GM23338 (cell line): ENCODE data around the gene QSOX1. TPM values are rescaled to one million over a fixed set of nuclear protein-coding genes. Genes with fewer than 3 reads are reported as not detected.

ENCODE experiments used
- ATAC-seq: fragments of 200-7000 bp; cut with Tn5 transposase; 3 replicates; pipeline ENCODE4 v1.9.1; 2020
- DNase-seq: peaks from one replicate; pipeline ENCODE4 v3.0.0-alpha.2; 2015; ENCODE audit warnings: low spot score
- H2AFZ ChIP-seq: fragments of 200-600 bp; sonication (generic); 2 replicates; pipeline ENCODE4 v1.8.0; 2016; ENCODE audit warnings: antibody characterized with exemption, mild to moderate bottlenecking, moderate library complexity
- H3F3A ChIP-seq: fragments of 200-600 bp; sonication (generic); replicated peaks from 2 replicates; pipeline ENCODE4 v1.8.0; 2017; ENCODE audit warnings: antibody characterized with exemption, mixed run types, low read depth
- H3K27ac ChIP-seq: fragments of 200-600 bp; sonication (generic); 2 replicates; pipeline ENCODE4 v1.6.1; 2016; ENCODE audit warnings: low read depth
- H3K27me3 ChIP-seq: fragments of 200-600 bp; sonication (generic); 2 replicates; pipeline ENCODE4 v1.8.0; 2016; ENCODE audit warnings: mild to moderate bottlenecking, mixed run types, moderate library complexity; ENCODE audit not compliant: insufficient read depth
- H3K36me3 ChIP-seq: fragments of 200-600 bp; sonication (generic); 2 replicates; pipeline ENCODE4 v1.8.0; 2016; ENCODE audit warnings: mild to moderate bottlenecking; ENCODE audit not compliant: insufficient read depth
- H3K4me1 ChIP-seq: fragments of 200-600 bp; sonication (generic); 2 replicates; pipeline ENCODE4 v1.8.0; 2016; ENCODE audit warnings: mild to moderate bottlenecking, moderate library complexity; ENCODE audit not compliant: insufficient read depth
- H3K4me2 ChIP-seq: fragments of 200-600 bp; sonication (generic); 2 replicates; pipeline ENCODE4 v1.7.1; 2017; ENCODE audit warnings: mixed run types
- H3K4me3 ChIP-seq: fragments of 200-600 bp; sonication (generic); 2 replicates; pipeline ENCODE4 v1.6.1; 2016; ENCODE audit warnings: mixed run types
- H3K79me2 ChIP-seq: fragments of 200-600 bp; sonication (generic); replicated peaks from 2 replicates; pipeline ENCODE4 v1.8.0; 2017; ENCODE audit warnings: mild to moderate bottlenecking; ENCODE audit not compliant: insufficient read depth
- H3K9me2 ChIP-seq: fragments of 200-600 bp; sonication (generic); 2 replicates; pipeline ENCODE4 v1.8.0; 2017; ENCODE audit not compliant: insufficient read depth
- H4K20me1 ChIP-seq: fragments of 200-600 bp; sonication (generic); replicated peaks from 2 replicates; pipeline ENCODE4 v1.8.0; 2017; ENCODE audit warnings: mild to moderate bottlenecking; ENCODE audit not compliant: insufficient read depth
- H3K27ac Mint-ChIP-seq: 2 replicates; pipeline ENCODE4 v1.8.0; 2020; ENCODE audit warnings: inconsistent platforms, mild to moderate bottlenecking, moderate library complexity, mixed read lengths
- H3K27me3 Mint-ChIP-seq: 3 replicates; pipeline ENCODE4 v1.8.0; 2022; ENCODE audit warnings: low read depth, mild to moderate bottlenecking, moderate library complexity, mixed read lengths, inconsistent platforms; ENCODE audit not compliant: insufficient read depth, poor library complexity
- H3K36me3 Mint-ChIP-seq: 3 replicates; pipeline ENCODE4 v1.8.0; 2021; ENCODE audit warnings: low read depth, mild to moderate bottlenecking, inconsistent platforms, moderate library complexity, mixed read lengths
- H3K4me1 Mint-ChIP-seq: 3 replicates; pipeline ENCODE4 v1.8.0; 2020; ENCODE audit warnings: mild to moderate bottlenecking, inconsistent platforms, mixed read lengths
- H3K4me3 Mint-ChIP-seq: 3 replicates; pipeline ENCODE4 v1.8.0; 2021; ENCODE audit warnings: moderate library complexity, mild to moderate bottlenecking, inconsistent platforms, mixed read lengths
- H3K9me3 Mint-ChIP-seq: 3 replicates; pipeline ENCODE4 v1.8.0; 2020; ENCODE audit warnings: moderate library complexity, mild to moderate bottlenecking, inconsistent platforms, mixed read lengths
- EZH2 ChIP-seq: fragments of 200-600 bp; sonication (generic); IDR thresholded peaks from one replicate; pipeline ENCODE4 v1.8.0; 2017; ENCODE audit warnings: antibody characterized with exemption, mild to moderate bottlenecking, low read depth; ENCODE audit not compliant: unreplicated experiment
- JUNB ChIP-seq: IDR thresholded peaks from one replicate; pipeline ENCODE4 v1.6.1; 2016; ENCODE audit warnings: antibody characterized with exemption; ENCODE audit not compliant: unreplicated experiment
- NANOG ChIP-seq: IDR thresholded peaks from 2 replicates; pipeline ENCODE4 v1.6.1; 2016; ENCODE audit warnings: antibody characterized with exemption, borderline replicate concordance
- POLR2AphosphoS5 ChIP-seq: IDR thresholded peaks from 2 replicates; pipeline ENCODE4 v1.6.1; 2016; ENCODE audit warnings: antibody characterized with exemption, low read depth
- polyA plus RNA-seq: library from polyadenylated mRNA; unstranded; fragments of >200 nt; fragmentation: Nextera tagmentation; extraction: Ambion mirVana; gene quantifications from 2 replicates; pipeline ENCODE4 v1.2.1, GENCODE V29; 2016
- total RNA-seq: library from RNA; depleted of rRNA; stranded (reverse); fragments of >200 nt; shearing (Covaris generic); gene quantifications from 2 replicates; pipeline ENCODE4 v1.2.3, GENCODE V29; 2014
- TF ChIP-seq, protein P1 (sequence below), 2 experiments: fragments of 200-600 bp in 1 of 2; sonication (generic) in 1 of 2; conservative IDR thresholded peaks; 2 replicates each; pipeline versions ENCODE4 v1.5.1 to v1.6.1; 2016 to 2017; ENCODE audit warnings: antibody characterized with exemption in 2 of 2, low read depth in 2 of 2, mild to moderate bottlenecking in 2 of 2, moderate library complexity in 1 of 2
- TF ChIP-seq, protein P2 (sequence below): IDR thresholded peaks from 2 replicates; pipeline ENCODE4 v1.6.1; 2016; ENCODE audit warnings: antibody characterized with exemption

The QSOX1 gene
- total and polyA plus RNA-seq, 2 experiments from 2014 or later, result 47.8 to 119 TPM

DNA sequence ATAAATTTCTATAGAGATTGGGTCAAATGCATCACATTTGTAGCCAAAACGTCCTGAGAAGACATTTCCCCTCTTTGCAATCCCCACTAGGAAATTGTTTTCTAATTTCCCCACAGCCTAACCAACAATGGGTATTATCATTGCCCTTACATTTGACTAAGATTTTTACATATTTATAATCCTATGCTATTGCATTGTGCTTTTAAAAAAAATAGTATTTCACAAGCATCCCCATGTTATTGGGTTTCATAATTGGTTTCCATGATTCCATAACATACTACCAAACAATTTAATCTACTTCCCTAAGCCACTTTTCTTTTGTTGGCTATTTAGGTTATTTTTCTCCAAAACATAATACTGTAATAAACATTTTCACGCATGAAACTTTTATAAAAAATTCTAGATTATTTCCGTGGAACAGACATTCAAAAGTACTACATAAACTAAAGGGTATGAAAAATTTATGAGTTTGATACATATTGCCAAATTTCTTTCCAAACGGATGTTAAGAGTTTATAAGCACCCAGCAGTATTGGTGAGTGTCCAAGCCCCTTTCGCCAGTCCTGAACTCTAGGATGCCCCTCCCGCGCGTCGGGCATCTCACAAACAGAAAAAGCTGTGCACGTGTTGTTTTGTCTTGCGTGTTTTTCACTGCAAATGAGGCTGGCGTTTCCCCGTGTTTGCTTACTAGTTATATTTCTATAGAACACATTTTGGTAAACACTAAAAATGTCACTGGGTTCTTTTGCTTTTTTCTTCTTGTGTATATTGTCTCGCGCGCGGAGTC is 73.4 kb downstream of the QSOX1 start:
- Histone ChIP-seq H3K27me3 (peaks cover 74% of the 10 kb centered on the region), H3K4me3 (peak overlapping the region; percentile 85), H3K9me2 (no peaks in the 10 kb centered on the region), H3K79me2 (0 out of 2 replicates have a peak, but pooled peaks cover 4% of the 10 kb centered on the region), H4K20me1 (no peaks in the 10 kb centered on the region; the same call in 1 of the 2 replicates), H3K36me3 (no peaks in the 10 kb centered on the region), H3K27ac (no peak overlapping the region), H3K4me2 (peak overlapping the region; percentile 85), H3K4me1 (peaks cover 31% of the 10 kb centered on the region), H3F3A (peaks cover 27% of the 10 kb centered on the region), H2AFZ (0 out of 2 replicates have a peak overlapping the region, but pooled peaks have one; percentile 84)
- Mint-ChIP-seq H3K36me3 (no peaks in the 10 kb centered on the region; the same call in 2 of the 3 replicates), H3K27ac (no peak overlapping the region), H3K4me3 (peak overlapping the region; percentile 71), H3K27me3 (peaks cover 57% of the 10 kb centered on the region), H3K9me3 (peaks cover 7% of the 10 kb centered on the region), H3K4me1 (peaks cover 30% of the 10 kb centered on the region)
- DNase-seq (no peak), ATAC-seq (no peak)
- peak; percentile 28 for TF ChIP-seq EZH2
- no peak for TF ChIP-seq POLR2AphosphoS5
- no peak for TF ChIP-seq NANOG
- no peak for TF ChIP-seq JUNB
- TF ChIP-seq, protein P1, sequence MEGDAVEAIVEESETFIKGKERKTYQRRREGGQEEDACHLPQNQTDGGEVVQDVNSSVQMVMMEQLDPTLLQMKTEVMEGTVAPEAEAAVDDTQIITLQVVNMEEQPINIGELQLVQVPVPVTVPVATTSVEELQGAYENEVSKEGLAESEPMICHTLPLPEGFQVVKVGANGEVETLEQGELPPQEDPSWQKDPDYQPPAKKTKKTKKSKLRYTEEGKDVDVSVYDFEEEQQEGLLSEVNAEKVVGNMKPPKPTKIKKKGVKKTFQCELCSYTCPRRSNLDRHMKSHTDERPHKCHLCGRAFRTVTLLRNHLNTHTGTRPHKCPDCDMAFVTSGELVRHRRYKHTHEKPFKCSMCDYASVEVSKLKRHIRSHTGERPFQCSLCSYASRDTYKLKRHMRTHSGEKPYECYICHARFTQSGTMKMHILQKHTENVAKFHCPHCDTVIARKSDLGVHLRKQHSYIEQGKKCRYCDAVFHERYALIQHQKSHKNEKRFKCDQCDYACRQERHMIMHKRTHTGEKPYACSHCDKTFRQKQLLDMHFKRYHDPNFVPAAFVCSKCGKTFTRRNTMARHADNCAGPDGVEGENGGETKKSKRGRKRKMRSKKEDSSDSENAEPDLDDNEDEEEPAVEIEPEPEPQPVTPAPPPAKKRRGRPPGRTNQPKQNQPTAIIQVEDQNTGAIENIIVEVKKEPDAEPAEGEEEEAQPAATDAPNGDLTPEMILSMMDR (conservative IDR thresholded peaks at IDR 0.05; ENCODE audit: low read depth in 2 of 2), result no peak
- TF ChIP-seq, protein P2, sequence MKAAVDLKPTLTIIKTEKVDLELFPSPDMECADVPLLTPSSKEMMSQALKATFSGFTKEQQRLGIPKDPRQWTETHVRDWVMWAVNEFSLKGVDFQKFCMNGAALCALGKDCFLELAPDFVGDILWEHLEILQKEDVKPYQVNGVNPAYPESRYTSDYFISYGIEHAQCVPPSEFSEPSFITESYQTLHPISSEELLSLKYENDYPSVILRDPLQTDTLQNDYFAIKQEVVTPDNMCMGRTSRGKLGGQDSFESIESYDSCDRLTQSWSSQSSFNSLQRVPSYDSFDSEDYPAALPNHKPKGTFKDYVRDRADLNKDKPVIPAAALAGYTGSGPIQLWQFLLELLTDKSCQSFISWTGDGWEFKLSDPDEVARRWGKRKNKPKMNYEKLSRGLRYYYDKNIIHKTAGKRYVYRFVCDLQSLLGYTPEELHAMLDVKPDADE, result no peak

DNA sequence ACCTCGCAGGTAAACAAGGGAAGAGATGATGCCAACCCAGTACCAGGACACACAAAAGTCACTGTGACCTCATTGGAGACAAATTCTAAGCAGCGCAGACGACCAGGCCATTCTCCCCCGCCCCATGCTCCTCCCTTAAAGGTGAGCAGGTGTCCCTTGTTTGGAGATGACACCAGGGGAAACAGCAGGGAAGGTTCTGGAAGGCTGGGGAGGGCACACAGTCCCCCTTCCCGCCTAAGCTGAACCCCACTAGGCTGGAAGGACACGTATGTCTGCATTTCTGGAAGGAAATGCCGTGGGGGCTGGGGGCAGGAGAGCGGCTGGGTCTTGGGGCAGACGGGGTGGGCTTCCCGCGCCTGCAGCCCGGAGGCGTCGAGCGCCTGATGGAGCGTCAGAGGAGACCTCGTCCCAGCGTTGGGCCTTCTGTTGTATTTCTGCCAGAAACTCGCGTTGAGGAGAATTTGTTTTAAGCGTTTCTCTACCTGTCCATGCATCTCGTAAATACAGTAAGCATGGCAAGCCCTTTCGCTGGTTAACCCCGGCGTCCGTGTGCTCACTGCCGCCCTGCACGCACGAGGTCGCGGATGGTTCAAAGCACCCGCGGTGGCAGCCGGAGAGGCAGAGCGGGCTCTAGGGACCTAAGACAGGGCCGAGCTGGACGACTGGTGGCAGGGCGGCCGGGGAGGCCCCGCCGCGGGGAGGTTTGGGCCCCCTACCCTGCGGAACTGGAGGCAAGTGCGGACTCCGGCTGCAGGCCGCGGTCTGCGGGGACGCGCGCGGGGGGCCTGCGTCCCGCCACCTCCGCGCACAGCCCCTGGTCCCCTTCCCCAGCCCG is 74.2 kb downstream of the QSOX1 start:
- peak; percentile 55 for DNase-seq
- no peaks in the 10 kb centered on the region; the same call in 1 of the 2 replicates for H4K20me1 ChIP-seq
- H3K9me2 ChIP-seq, result no peaks in the 10 kb centered on the region
- Mint-ChIP-seq H3K27ac (no peak overlapping the region), H3K27me3 (peaks cover 65% of the 10 kb centered on the region), H3K4me1 (peaks cover 38% of the 10 kb centered on the region), H3K9me3 (peaks cover 7% of the 10 kb centered on the region), H3K4me3 (peak overlapping the region; percentile 71), H3K36me3 (no peaks in the 10 kb centered on the region; the same call in 2 of the 3 replicates)
- peak; percentile 2 for ATAC-seq
- peak overlapping the region; percentile 85 for H3K4me2 ChIP-seq
- H3K36me3 ChIP-seq, result no peaks in the 10 kb centered on the region
- H3K79me2 ChIP-seq, result 0 out of 2 replicates have a peak, but pooled peaks cover 4% of the 10 kb centered on the region
- peaks cover 39% of the 10 kb centered on the region for H3K4me1 ChIP-seq
- peaks cover 83% of the 10 kb centered on the region for H3K27me3 ChIP-seq
- peak overlapping the region; percentile 84 for H2AFZ ChIP-seq
- peak overlapping the region; percentile 85 for H3K4me3 ChIP-seq
- no peak overlapping the region for H3K27ac ChIP-seq
- peaks cover 27% of the 10 kb centered on the region for H3F3A ChIP-seq
- no peak for TF ChIP-seq JUNB
- TF ChIP-seq EZH2, result peak; percentile 71
